ENCODE measurements around the gene TRAF3. TPM values are rescaled to one million over a fixed set of nuclear protein-coding genes. Genes with fewer than 3 reads are reported as not detected.
A peak's percentile ranks its signal among the peaks of the same experiment; 100 is the strongest.

TRAF3 gene
- total RNA-seq, 1 donor from 2014 or later, result 25.8 TPM

GRCh38 chr14:102906616-102907302, 129.5 kb downstream of the TRAF3 start:
- no peaks in the 10 kb centered on the region for H3K27me3 Mint-ChIP-seq (ENCODE audit: low read depth)
- no peak overlapping the region for H3K4me3 Mint-ChIP-seq
- no peak for DNase-seq (ENCODE audit: low read depth, low spot score)

GRCh38 chr14:102907303-102907844, 130.1 kb downstream of the TRAF3 start:
- Mint-ChIP-seq H3K27ac (ENCODE audit: unreplicated experiment) (no peak overlapping the region), H3K36me3 (ENCODE audit: low read depth) (peaks cover 26% of the 10 kb centered on the region), H3K9me3 (no peaks in the 10 kb centered on the region), H3K27me3 (ENCODE audit: low read depth) (no peaks in the 10 kb centered on the region), H3K4me1 (no peaks in the 10 kb centered on the region), H3K4me3 (no peak overlapping the region)
- no peak for TF ChIP-seq CTCF (conservative IDR thresholded peaks at IDR 0.05)
- no peak for DNase-seq (ENCODE audit: low read depth, low spot score)

More at GRCh38 chr14:102906616-102907302, 129.5 kb downstream of the TRAF3 start:
- Mint-ChIP-seq H3K36me3 (ENCODE audit: low read depth) (peaks cover 26% of the 10 kb centered on the region), H3K27ac (ENCODE audit: unreplicated experiment) (no peak overlapping the region), H3K4me1 (no peaks in the 10 kb centered on the region), H3K9me3 (no peaks in the 10 kb centered on the region)
- TF ChIP-seq CTCF (conservative IDR thresholded peaks at IDR 0.05), result no peak

- peaks cover 26% of the 10 kb centered on the region for H3K36me3 Mint-ChIP-seq (ENCODE audit: low read depth)
- no peaks in the 10 kb centered on the region for H3K4me1 Mint-ChIP-seq
- H3K27ac Mint-ChIP-seq (ENCODE audit: unreplicated experiment), result no peak overlapping the region
Measured at GRCh38 chr14:102907980-102908730, 130.9 kb downstream of the TRAF3 start.

GRCh38 chr14:102908766-102909455, 131.7 kb downstream of the TRAF3 start:
- peak overlapping the region; percentile 95 for H3K27ac Mint-ChIP-seq (ENCODE audit: unreplicated experiment)
- no peak for DNase-seq (ENCODE audit: low read depth, low spot score)
- H3K4me3 Mint-ChIP-seq, result no peak overlapping the region
- H3K27me3 Mint-ChIP-seq (ENCODE audit: low read depth), result no peaks in the 10 kb centered on the region
- H3K4me1 Mint-ChIP-seq, result no peaks in the 10 kb centered on the region
- no peaks in the 10 kb centered on the region for H3K9me3 Mint-ChIP-seq
- H3K36me3 Mint-ChIP-seq (ENCODE audit: low read depth), result peaks cover 22% of the 10 kb centered on the region
- no peak for TF ChIP-seq CTCF (conservative IDR thresholded peaks at IDR 0.05)

More at GRCh38 chr14:102907980-102908730, 130.9 kb downstream of the TRAF3 start:
- no peak for DNase-seq (ENCODE audit: low read depth, low spot score)
- H3K9me3 Mint-ChIP-seq, result no peaks in the 10 kb centered on the region
- no peak for TF ChIP-seq CTCF (conservative IDR thresholded peaks at IDR 0.05)
- H3K27me3 Mint-ChIP-seq (ENCODE audit: low read depth), result no peaks in the 10 kb centered on the region
- no peak overlapping the region for H3K4me3 Mint-ChIP-seq

GRCh38 chr14:102909462-102909861, 132.2 kb downstream of the TRAF3 start:
- DNase-seq (ENCODE audit: low read depth, low spot score), result no peak
- Mint-ChIP-seq H3K9me3 (no peaks in the 10 kb centered on the region), H3K36me3 (ENCODE audit: low read depth) (peaks cover 22% of the 10 kb centered on the region), H3K27ac (ENCODE audit: unreplicated experiment) (no peak overlapping the region), H3K4me1 (no peaks in the 10 kb centered on the region), H3K27me3 (ENCODE audit: low read depth) (no peaks in the 10 kb centered on the region), H3K4me3 (no peak overlapping the region)
- TF ChIP-seq CTCF (conservative IDR thresholded peaks at IDR 0.05), result no peak
